ENCODE measurements around the gene TMEM259. TPM values are rescaled to one million over a fixed set of nuclear protein-coding genes. Genes with fewer than 3 reads are reported as not detected.

TMEM259 gene
- total and polyA plus RNA-seq, 9 of the 15 experiments (the other 6 are each of a cell fraction or from before 2014, with no cell fraction given): 0.52 to 231 (median 63.6) TPM

DNA sequence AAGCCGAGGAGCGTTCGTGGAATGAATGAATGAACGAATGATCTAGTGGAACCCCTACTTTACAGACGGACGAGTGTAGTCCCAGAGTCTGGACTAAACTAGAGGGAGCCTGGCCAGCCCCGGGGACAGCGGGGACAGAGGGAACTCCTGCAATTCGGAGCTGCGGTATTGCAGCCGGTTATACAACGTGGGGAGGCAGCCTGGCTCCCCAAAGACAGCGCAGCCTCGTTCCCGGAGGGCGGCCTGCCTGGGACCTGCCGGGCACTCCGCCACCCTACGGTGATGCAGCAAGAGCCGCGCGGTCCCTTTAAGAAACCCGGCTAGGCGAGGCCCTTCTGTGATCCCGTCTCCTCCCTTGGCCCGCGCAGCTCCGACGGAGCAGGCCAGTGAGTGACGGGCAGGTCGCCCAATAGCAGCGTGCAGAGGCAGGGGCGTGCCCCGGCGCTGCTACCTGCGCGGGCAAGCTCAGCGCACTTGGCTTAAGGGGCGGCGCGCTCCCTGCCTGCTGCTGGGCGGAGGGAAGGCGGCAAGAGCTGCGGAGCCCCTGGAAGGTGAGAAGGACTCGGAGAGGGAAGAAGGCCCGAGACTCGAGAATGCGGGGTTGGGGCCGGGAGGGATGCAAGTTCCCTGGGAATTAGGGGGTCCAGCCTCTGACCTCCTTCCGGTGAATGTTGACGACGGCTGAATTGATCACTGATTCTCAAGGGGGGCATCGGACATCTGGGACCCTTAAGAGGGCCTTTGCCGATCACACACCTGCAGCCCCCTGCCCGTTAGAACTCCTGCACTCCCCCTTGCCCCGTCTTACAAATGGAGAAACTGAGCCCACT lies 18.9 kb upstream of the TMEM259 start, which contains the start of gene ABCA7 (continued):
- TF ChIP-seq XRCC4 (IDR thresholded peaks at IDR 0.05; ENCODE audit: extremely low read depth, insufficient read depth, insufficient read length) (no peak), DMBX1 (CRISPR knock-in tag; IDR thresholded peaks at IDR 0.05; ENCODE audit: borderline replicate concordance) (no peak), MEF2D (tag; conservative IDR thresholded peaks at IDR 0.05; ENCODE audit: low read depth) (no peak), HMGN3 (IDR thresholded peaks at IDR 0.05; ENCODE audit: borderline replicate concordance, extremely low read depth, insufficient read length, low read depth, low read length) (peak; percentile 90), SMARCE1 (IDR thresholded peaks at IDR 0.05) (no peak), PCBP1 (IDR thresholded peaks at IDR 0.05; ENCODE audit: low read depth, low read length, poor library complexity, severe bottlenecking) (no peak), RBFOX2 (IDR thresholded peaks at IDR 0.05; ENCODE audit: low read depth, low read length) (peak; percentile 76), SRSF7 (optimal IDR thresholded peaks at IDR 0.05; ENCODE audit: low read depth, low read length) (no peak), SETDB1 (IDR thresholded peaks at IDR 0.05; ENCODE audit: low read length) (no peak), ZNF12 (CRISPR knock-in tag; IDR thresholded peaks at IDR 0.05) (no peak), BCOR (IDR thresholded peaks at IDR 0.05) (no peak), CCAR2 (IDR thresholded peaks at IDR 0.05; ENCODE audit: low read depth, low read length) (no peak), ADNP (tag; IDR thresholded peaks at IDR 0.05) (no peak), SRSF9 (IDR thresholded peaks at IDR 0.05; ENCODE audit: borderline replicate concordance, low read depth, low read length) (no peak), DACH1 (IDR thresholded peaks at IDR 0.05; ENCODE audit: partially characterized antibody) (no peak), GATA2 (CRISPR knock-in tag; IDR thresholded peaks at IDR 0.05) (no peak)
- TF ChIP-seq, protein P1, sequence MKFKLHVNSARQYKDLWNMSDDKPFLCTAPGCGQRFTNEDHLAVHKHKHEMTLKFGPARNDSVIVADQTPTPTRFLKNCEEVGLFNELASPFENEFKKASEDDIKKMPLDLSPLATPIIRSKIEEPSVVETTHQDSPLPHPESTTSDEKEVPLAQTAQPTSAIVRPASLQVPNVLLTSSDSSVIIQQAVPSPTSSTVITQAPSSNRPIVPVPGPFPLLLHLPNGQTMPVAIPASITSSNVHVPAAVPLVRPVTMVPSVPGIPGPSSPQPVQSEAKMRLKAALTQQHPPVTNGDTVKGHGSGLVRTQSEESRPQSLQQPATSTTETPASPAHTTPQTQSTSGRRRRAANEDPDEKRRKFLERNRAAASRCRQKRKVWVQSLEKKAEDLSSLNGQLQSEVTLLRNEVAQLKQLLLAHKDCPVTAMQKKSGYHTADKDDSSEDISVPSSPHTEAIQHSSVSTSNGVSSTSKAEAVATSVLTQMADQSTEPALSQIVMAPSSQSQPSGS (CRISPR knock-in tag; IDR thresholded peaks at IDR 0.05): no peak
- TF ChIP-seq, protein P2, sequence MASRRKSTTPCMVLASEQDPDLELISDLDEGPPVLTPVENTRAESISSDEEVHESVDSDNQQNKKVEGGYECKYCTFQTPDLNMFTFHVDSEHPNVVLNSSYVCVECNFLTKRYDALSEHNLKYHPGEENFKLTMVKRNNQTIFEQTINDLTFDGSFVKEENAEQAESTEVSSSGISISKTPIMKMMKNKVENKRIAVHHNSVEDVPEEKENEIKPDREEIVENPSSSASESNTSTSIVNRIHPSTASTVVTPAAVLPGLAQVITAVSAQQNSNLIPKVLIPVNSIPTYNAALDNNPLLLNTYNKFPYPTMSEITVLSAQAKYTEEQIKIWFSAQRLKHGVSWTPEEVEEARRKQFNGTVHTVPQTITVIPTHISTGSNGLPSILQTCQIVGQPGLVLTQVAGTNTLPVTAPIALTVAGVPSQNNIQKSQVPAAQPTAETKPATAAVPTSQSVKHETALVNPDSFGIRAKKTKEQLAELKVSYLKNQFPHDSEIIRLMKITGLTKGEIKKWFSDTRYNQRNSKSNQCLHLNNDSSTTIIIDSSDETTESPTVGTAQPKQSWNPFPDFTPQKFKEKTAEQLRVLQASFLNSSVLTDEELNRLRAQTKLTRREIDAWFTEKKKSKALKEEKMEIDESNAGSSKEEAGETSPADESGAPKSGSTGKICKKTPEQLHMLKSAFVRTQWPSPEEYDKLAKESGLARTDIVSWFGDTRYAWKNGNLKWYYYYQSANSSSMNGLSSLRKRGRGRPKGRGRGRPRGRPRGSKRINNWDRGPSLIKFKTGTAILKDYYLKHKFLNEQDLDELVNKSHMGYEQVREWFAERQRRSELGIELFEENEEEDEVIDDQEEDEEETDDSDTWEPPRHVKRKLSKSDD (conservative IDR thresholded peaks at IDR 0.05; ENCODE audit: low read length): no peak
- TF ChIP-seq, protein P3, sequence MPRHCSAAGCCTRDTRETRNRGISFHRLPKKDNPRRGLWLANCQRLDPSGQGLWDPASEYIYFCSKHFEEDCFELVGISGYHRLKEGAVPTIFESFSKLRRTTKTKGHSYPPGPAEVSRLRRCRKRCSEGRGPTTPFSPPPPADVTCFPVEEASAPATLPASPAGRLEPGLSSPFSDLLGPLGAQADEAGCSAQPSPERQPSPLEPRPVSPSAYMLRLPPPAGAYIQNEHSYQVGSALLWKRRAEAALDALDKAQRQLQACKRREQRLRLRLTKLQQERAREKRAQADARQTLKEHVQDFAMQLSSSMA (CRISPR knock-in tag; IDR thresholded peaks at IDR 0.05): no peak
- TF ChIP-seq, protein P4, sequence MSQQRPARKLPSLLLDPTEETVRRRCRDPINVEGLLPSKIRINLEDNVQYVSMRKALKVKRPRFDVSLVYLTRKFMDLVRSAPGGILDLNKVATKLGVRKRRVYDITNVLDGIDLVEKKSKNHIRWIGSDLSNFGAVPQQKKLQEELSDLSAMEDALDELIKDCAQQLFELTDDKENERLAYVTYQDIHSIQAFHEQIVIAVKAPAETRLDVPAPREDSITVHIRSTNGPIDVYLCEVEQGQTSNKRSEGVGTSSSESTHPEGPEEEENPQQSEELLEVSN (IDR thresholded peaks at IDR 0.05; ENCODE audit: borderline replicate concordance in 1 of 2, extremely low read depth in 1 of 2, insufficient read depth in 1 of 2, insufficient read length in 1 of 2, low read depth in 1 of 2, low read length in 1 of 2, poor library complexity in 1 of 2, severe bottlenecking in 1 of 2): peak; percentile 74 to 89
